ENCODE data around the gene PBX4.

Gene PBX4

GRCh38 chr19:19649155-19649554, 30.7 kb upstream of the PBX4 start:
- no peak for DNase-seq

GRCh38 chr19:19647037-19647835, 28.7 kb upstream of the PBX4 start:
- no peak for DNase-seq

- no peak for DNase-seq
These were observed 26.9 kb upstream of the PBX4 start for GRCh38 chr19:19645233-19645870.

- DNase-seq, result no peak
These were observed 25.5 kb upstream of the PBX4 start for GRCh38 chr19:19644054-19644388.

GRCh38 chr19:19643158-19644053, 24.9 kb upstream of the PBX4 start, which contains the start of gene GMIP:
GMIP (minus strand) TSS chr19:19643657; CDS start chr19:19643529, 128 bp downstream.
- peak; percentile 69 to 81 for DNase-seq

- DNase-seq, result peak; percentile 31 to 44
These were observed 24.1 kb upstream of the PBX4 start for GRCh38 chr19:19642506-19643157.

GRCh38 chr19:19637523-19638251, 19.2 kb upstream of the PBX4 start:
- no peak for DNase-seq

- DNase-seq, result no peak
These were observed 18.7 kb upstream of the PBX4 start for GRCh38 chr19:19637186-19637522.

GRCh38 chr19:19636573-19637185, 18.2 kb upstream of the PBX4 start:
- DNase-seq, result no peak

GRCh38 chr19:19635313-19635702, 16.8 kb upstream of the PBX4 start:
- no peak for DNase-seq

- DNase-seq, result no peak
These were observed 16.2 kb upstream of the PBX4 start for GRCh38 chr19:19634516-19635312.

GRCh38 chr19:19633711-19634515, 15.4 kb upstream of the PBX4 start:
- DNase-seq, result no peak

GRCh38 chr19:19632661-19633060, 14.2 kb upstream of the PBX4 start:
- DNase-seq, result no peak

- no peak for DNase-seq
These were observed 12.9 kb upstream of the PBX4 start for GRCh38 chr19:19631346-19631745.

- no peak for DNase-seq
These were observed 11.9 kb upstream of the PBX4 start for GRCh38 chr19:19630426-19630825.

GRCh38 chr19:19630062-19630414, 11.6 kb upstream of the PBX4 start:
- no peak for DNase-seq

- peak; percentile 58 to 83 for DNase-seq
These were observed 10.1 kb upstream of the PBX4 start for GRCh38 chr19:19628501-19629134.

GRCh38 chr19:19627621-19628500, 9.4 kb upstream of the PBX4 start, which contains the start of gene LPAR2:
LPAR2 (minus strand) TSS chr19:19628220; CDS start chr19:19627275, 945 bp downstream.
- DNase-seq, result peak; percentile 8 to 48

All from inflammatory macrophage (primary cell).